Uterus (tissue), 2 donors: ENCODE measurements around the gene RRBP1.

Experiments used
- POLR2A ChIP-seq, 2 donors: fragments of 450-650 bp; IDR thresholded peaks; one replicate each; pipeline ENCODE4 v1.6.1; 2016; ENCODE audit warnings: antibody characterized with exemption in 2 of 2, mild to moderate bottlenecking in 1 of 2, moderate library complexity in 1 of 2
- TF ChIP-seq, protein P1 (sequence below), 4 experiments: fragments of 200-600 bp in 2 of 4; fragments of 450-650 bp in 2 of 4; sonication (generic) in 2 of 4; IDR thresholded peaks; one replicate each; pipeline ENCODE4 v1.5.1; 2016 to 2019; ENCODE audit warnings: antibody characterized with exemption in 4 of 4, mild to moderate bottlenecking in 2 of 4, moderate library complexity in 1 of 4

DNA sequence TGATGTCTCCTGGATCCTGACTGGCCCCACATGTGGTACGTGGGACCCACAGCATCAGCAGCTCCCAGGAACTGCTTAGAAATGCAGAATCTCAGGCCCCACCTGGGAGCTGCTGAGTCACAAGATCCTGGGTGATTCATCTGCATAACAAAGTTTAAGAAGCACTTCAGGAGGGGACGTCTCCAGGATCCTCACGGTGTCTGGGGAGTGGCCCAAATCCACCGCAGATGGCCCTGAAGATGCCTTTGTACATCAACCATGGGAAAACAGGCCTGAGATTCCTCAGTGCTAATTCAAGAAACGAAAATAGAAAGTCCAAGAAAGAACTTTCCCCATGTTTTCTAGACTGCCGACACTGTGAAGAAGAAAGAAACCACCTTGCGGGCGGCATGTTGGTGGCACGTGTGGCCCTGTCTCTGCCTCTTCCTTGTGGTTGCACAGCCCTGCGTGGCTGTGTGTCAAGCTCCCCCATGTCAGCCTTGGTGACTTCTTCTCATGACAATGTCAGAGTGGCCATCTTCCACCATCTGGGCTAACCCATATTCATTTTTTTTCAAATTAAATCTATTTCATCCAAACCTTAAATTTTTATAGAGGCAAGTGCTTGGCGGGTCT lies 26.1 kb downstream of the RRBP1 start:
- TF ChIP-seq, protein P1, sequence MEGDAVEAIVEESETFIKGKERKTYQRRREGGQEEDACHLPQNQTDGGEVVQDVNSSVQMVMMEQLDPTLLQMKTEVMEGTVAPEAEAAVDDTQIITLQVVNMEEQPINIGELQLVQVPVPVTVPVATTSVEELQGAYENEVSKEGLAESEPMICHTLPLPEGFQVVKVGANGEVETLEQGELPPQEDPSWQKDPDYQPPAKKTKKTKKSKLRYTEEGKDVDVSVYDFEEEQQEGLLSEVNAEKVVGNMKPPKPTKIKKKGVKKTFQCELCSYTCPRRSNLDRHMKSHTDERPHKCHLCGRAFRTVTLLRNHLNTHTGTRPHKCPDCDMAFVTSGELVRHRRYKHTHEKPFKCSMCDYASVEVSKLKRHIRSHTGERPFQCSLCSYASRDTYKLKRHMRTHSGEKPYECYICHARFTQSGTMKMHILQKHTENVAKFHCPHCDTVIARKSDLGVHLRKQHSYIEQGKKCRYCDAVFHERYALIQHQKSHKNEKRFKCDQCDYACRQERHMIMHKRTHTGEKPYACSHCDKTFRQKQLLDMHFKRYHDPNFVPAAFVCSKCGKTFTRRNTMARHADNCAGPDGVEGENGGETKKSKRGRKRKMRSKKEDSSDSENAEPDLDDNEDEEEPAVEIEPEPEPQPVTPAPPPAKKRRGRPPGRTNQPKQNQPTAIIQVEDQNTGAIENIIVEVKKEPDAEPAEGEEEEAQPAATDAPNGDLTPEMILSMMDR (IDR thresholded peaks at IDR 0.05): no peak
- TF ChIP-seq POLR2A (IDR thresholded peaks at IDR 0.05): no peak
